GM19468 (cell line): ENCODE results near the gene SUFU.

ENCODE experiments used
- ATAC-seq: cut with Tn5 transposase; IDR thresholded peaks from one replicate; pipeline ENCODE4 v1.9.1; 2021; ENCODE audit warnings: mild to moderate bottlenecking, moderate library complexity, moderate number of reproducible peaks; ENCODE audit not compliant: unreplicated experiment; ENCODE audit errors: extremely low read depth

The SUFU gene

DNA sequence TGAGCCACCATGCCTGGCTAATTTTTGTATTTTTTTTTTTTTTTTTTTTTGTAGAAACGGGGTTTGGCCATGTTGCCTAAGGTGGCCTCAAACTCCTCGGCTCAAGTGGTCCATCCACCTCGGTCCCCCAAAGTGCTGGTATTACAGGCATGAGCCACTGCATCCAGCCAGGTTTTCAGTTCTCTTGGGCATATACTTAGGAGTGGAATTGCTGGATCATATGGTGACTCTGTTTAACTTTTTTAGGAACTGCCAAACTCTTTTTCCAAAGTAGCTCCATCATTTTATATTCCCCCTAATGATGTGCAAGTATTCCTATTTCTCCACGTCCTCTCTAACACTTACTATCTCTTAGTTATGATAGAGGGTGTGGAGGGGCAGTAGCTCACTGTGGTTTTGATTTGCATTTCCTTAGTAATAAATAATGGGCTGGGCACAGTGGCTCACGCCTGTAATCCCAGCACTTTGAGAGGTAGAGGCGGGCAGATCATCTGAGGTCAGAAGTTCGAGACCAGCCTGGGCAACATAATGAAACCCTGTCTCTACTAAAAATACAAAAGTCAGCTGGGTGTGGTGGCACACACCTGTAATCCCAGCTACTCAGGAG is 41.6 kb downstream of the SUFU start:
- ATAC-seq: no peak

DNA sequence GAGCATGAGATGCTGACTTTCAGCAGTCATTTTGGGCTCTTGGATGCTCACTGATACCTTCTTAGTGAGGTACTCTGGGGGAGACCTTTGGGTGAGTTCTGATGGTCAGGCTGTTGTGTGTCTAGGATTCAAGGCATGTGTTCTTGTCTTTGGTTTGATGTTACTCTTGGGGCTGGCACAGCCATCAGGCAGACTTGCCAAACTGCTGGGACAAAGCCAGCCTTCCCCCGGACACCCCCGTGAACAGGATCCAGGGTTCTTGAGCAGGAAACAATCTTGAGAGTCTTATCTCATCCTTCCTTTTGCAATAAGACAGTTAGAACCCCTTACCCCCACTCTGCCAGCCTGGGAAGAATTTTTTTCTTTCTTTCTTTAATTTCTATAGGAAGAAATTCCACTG is 42.2 kb downstream of the SUFU start:
- no peak for ATAC-seq

DNA sequence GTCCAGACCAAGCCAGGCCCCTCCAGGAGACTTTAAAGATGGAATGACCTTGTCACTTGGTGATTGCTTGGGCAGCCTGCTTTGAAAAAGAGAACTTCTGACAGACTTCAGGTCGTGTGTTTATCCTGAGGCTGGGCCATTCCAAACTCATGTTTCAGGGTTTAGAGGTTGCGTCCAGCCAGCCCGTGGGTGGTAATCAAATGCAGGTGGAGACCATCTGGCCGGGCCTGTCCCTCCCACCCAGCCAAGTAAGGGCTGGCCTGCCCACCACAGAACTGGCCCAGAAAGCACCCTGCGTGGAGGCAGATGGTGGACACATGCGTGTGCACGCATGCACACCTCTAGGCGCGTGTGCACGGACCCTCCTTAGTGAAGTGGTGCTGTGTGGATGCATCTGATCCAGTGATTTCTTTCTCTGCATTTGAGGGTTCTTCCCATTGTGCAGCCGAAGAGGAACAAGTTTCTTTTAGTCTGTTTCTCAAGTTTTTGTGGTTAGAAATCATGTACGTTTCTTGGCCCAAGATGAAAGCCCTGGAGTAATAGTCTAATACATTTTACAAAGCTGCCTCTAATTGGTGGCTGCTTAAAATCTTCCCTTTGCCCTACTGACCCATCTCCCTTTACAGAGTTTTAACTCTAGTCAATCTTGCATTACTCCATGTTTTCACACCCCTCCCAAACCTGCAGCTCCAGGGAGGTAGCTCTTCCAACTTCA is 43.0 kb downstream of the SUFU start:
- ATAC-seq: no peak

- no peak for ATAC-seq
Observed at GRCh38 chr10:102549549-102549948, 45.8 kb downstream of the SUFU start.

GRCh38 chr10:102550636-102551210 is 47.0 kb downstream of the SUFU start:
- no peak for ATAC-seq

- no peak for ATAC-seq
Observed at GRCh38 chr10:102552533-102552932, 48.8 kb downstream of the SUFU start.

GRCh38 chr10:102553771-102554170 is 50.0 kb downstream of the SUFU start:
- no peak for ATAC-seq

GRCh38 chr10:102554531-102554930 is 50.8 kb downstream of the SUFU start:
- no peak for ATAC-seq

DNA sequence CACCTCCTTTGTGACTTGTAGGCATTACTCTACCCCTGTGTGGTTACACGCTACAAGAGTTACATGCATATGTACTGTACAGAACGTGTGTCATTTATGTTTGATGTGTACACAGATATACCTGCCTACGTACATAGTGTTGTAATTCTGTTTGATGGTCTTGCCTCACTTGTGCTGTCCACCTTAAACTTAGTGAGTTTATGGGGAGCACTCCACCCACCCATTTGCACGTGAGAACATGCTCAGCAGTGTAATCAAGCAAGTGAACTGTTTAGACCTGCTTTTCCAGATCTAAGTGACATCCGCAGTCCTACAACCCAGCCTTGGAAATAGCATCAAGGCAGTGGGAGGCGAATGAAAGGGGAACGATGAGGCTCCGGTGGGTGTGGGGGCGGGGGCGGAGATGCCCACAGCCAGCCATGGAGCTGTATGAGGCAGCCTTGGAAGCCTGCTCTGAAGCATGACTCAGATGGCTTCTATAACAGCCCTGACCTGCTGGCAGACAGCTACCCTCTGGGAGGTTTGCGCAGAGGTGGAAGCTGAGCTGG is 52.1 kb downstream of the SUFU start:
- no peak for ATAC-seq

GRCh38 chr10:102557569-102557968 is 53.8 kb downstream of the SUFU start:
- no peak for ATAC-seq

- ATAC-seq: no peak
Observed at GRCh38 chr10:102559764-102560163, 56.0 kb downstream of the SUFU start.

DNA sequence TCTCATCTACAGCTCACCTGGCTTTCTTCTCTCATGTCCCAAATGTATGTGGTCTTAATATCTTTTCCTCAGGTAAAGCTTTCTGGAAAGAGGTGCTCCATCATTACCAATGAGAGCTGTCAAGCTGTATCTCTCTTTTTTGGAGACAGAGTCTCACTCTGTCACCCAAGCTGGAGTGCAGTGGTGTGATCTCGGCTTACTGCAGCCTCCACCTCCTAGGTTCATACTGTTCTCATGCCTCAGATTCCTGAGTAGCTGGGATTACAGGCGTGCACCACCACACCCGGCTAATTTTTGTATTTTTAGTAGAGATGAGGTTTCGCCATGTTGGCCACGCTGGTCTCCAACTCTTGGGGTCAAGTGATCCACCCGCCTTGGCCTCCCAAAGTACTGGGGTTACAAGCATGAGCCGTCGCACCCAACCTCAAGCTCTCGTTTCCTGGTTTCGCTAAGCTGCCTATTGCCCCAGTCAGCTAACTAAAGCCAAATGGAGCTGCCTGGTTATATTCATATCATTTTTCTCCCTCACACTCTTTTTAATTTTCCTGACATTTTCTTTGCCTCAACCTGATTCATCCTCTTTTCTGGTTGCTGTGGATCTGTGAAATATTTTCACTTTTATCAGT is 60.5 kb downstream of the SUFU start:
- no peak for ATAC-seq

DNA sequence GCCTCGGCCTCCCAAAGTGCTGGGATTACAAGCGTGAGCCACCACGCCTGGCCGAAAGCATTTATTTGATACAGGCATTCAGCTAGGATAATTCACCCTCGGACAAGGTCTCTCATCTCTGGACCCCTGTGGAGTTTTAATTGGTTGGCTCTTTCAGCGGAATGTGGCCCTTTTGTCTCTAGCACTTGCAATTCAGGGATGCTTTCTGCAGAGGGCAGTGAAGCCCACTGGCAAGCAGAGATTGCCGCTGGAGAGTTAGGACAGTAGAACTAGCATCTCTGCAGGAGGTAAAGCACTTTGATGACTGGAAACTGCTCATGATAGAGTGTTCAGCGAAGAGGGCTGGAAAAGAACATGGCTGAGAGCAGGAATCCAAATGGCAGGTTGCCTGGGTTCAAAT is 62.0 kb downstream of the SUFU start:
- no peak for ATAC-seq

GRCh38 chr10:102578782-102579181 is 75.0 kb downstream of the SUFU start:
- no peak for ATAC-seq

DNA sequence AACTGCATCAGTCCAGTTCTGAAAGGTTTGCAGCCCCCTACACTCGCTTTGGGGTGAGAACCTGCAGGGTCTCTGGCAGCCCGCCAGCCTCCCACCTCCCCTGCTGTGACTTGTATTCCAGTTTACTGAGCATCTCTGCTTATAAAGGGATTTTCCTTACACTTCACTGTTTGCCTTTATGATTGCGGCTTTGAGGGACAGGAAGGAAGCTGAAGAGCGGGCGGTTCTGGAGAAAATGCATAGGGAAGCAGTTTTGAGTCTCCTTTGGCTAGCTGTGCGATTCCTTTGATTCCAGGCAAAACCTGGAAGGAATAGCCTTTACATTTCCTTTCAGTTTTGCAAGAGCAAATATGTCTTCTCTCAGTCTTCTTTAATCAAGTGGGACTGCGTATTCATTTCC is 75.6 kb downstream of the SUFU start:
- ATAC-seq: no peak

- no peak for ATAC-seq
Observed at GRCh38 chr10:102580230-102580629, 76.5 kb downstream of the SUFU start.

- ATAC-seq: no peak
Observed at GRCh38 chr10:102581401-102581800, 77.6 kb downstream of the SUFU start.

DNA sequence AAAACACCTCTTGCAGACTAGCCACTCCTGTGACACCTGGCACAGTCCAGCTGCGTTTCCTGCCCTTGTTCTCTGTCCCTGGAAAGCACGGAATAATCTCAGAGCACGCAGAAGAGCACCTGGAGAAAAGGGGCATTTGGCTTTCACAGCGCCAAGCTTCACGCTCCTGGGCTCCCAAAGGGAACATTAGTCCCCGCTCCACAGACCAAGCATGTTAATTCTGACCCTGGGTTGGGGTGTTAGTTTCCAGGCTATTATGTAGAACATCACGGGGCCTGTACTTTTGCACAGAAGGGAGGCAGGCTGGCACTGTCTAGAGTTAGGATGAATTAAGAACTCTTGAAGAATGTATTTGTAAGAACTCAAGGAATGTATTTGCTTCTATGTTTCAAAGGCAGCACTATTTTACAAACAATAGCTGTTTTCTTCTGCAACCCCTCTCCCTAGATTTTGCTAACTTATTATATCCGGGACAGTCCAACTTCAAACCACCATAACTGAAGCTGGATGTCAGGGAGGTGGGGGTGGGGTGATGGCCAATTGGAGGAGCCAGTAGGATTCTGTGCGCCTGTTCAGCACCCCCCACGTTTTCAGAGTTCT is 78.3 kb downstream of the SUFU start:
- no peak for ATAC-seq

- ATAC-seq: no peak
Observed at GRCh38 chr10:102583435-102584417, 80.0 kb downstream of the SUFU start.

DNA sequence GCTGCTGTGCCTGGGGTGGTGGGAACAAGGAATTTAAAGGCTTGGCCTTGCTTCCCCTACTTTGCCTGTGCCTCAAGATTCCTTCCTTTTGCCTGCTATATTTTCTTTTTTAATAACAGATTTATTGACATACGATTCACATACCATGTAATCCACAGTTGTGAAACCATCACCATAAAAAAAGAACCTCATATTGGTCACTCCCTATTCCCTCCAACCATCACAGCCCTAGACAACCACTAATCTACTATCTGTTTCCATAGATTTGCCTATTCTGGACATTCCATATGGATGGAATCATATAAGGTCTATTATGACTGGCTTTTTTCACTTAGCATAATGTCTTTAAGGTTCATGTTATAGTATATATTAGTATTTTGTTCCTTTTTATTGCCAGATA is 81.3 kb downstream of the SUFU start:
- no peak for ATAC-seq
